CMK (cell line): ENCODE measurements around the gene MAGEF1.

Source experiments
- DNase-seq: peaks from one replicate; pipeline ENCODE4 v3.0.0-alpha.2; 2010; ENCODE audit warnings: low read depth

Gene MAGEF1

GRCh38 chr3:184690192-184690883, 21.5 kb downstream of the MAGEF1 start:
- no peak for DNase-seq

DNA sequence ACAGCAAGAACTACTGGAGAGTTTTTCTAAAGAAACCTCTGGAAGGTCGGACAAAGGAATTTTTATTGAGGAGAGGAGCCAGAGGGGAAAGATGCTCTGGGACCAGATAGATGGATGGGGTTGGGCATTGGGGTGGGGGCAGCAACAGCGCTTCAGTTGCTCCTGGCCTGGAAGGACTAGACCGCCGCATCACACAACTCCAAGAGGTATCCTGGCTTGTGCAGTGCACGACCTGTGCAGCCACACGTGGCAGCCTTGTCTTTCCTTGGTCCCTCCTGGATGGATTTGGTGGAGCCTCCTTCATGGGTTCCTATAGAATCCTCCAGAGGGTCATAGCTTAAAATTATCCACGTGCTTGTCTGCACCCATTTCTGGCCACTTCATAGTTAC, 23.0 kb downstream of the MAGEF1 start:
- no peak for DNase-seq

- DNase-seq, result no peak
Measured at GRCh38 chr3:184688251-184688881, 23.5 kb downstream of the MAGEF1 start.

DNA sequence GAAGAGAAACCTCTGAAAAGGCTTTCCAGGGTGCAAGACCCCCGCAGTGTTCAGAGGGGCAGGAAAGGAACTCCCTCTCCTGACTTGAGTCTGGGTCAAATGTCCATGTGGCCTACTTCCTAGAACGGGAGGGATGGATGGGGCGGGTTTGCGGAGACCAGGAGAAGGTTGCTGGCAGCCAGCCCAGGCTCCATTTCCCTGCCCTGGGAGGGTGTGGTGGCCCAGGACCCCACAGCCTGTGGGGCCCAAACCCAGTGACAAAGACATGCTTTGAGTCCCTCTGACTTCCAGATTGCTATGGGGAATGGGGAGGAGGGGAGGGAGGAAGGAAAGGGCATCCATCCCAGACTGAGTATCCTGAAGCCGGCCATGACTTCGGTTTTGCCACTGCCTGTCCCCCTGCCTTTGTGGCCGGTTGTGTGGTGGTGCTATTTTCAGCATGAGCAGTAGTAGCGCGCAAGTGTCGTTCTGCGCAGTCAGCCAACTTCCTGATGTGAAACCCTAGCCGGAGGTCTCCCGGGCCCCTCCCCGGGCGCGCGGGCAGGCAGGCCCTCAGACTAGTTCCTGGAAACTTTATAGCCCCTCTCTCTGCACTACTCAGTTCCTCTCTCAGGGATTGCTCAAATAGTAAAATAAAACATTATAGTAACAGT, 24.4 kb downstream of the MAGEF1 start:
- DNase-seq, result peak; percentile 34

- DNase-seq, result no peak
Measured at GRCh38 chr3:184685646-184686045, 26.2 kb downstream of the MAGEF1 start.

DNA sequence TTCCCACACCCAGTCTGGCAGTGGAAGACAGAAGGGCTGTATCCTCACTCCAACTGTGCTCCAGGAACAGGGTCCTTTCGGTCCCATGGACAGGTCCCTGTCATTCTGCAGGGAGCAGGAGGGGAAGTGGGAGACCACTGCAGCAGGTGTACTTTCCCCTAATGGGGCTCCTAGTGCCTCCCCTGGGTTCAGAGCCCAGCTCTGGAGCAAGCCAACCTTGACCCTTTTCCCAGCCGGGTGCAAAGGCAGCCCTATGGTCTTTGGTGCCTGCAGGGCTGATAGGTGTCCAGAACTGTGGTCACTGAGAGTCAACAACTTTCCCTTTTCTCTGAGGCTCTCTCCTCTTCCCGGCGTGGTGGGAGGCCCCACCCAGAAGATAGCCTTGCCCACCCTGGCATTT, 26.8 kb downstream of the MAGEF1 start:
- DNase-seq, result no peak

- DNase-seq, result no peak
Measured at GRCh38 chr3:184683900-184684560, 27.8 kb downstream of the MAGEF1 start.

GRCh38 chr3:184683234-184683633, 28.6 kb downstream of the MAGEF1 start:
- DNase-seq, result no peak

GRCh38 chr3:184682671-184683070, 29.2 kb downstream of the MAGEF1 start:
- DNase-seq, result no peak

- DNase-seq, result no peak
Measured at GRCh38 chr3:184680385-184681345, 31.2 kb downstream of the MAGEF1 start.

DNA sequence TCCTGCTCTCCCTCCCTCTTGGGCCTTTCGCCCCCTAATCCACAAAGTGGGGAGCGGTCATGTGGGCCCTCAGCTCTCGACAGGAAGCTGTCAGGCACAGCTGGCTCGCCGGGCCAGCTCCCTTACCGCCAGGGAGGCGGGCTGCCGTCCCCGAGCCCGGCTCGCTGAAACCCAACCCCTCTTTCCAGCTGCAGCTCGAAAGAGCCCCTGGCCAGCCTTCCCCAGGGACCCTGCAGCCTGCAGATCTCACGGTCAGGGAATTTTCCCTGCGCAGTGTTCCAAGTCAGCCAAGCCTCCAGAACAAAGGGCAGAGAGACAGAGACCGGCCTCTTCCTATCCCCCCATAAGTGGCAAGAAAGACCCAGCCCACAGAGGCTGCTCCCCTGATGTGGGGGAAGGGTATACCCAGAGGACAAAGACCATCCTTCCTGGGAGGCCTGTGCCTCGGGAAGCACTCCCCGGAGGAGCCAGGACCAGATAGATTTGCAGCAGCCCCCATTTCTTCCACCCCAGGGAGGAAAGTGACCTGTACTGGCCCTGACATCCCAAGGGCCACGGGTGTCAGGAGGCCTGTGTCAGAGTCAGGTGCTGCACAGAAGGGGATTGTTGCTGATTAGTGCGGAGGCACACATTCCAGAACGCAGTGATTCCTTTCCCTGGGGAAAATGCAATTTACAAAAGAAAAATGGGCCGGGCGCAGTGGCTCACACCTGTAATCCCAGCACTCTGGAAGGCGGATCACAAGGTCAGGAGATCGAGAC, 32.6 kb downstream of the MAGEF1 start:
- DNase-seq, result no peak

DNA sequence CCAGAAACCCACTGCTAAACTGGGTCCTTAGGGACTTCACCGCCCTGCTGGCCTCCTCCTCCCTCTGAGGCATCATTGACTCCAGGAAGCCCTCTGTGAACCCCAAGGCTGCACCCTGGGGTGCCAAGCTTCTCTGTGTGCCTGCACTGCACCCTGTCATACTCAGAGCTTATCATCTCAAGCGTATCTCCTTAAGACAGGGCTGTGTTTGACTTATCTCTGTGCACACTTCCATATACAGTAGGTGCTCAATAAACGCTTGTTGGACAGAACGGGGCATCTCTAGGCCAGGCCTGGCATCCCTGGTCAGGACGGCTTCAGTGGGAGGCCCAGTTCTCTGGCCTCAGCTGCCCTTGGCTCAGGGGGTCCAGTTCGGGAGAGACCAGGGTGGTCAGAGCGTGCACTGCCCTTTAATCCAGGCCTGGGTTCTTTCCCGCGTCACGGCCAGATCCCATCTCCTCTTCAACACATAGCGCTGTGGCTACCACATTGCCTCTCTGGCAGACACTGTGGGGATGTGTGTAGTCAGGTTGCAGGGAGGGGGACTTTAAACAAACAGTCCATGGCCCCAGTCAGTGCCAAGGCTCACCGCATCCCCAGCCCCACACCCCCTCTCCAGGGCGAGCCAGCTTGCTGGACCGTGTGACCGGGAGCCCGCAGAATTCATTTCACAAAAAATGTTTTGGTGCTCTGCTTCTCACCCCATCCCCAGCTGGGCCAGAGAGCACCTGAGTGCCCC, 33.4 kb downstream of the MAGEF1 start:
- no peak for DNase-seq

DNA sequence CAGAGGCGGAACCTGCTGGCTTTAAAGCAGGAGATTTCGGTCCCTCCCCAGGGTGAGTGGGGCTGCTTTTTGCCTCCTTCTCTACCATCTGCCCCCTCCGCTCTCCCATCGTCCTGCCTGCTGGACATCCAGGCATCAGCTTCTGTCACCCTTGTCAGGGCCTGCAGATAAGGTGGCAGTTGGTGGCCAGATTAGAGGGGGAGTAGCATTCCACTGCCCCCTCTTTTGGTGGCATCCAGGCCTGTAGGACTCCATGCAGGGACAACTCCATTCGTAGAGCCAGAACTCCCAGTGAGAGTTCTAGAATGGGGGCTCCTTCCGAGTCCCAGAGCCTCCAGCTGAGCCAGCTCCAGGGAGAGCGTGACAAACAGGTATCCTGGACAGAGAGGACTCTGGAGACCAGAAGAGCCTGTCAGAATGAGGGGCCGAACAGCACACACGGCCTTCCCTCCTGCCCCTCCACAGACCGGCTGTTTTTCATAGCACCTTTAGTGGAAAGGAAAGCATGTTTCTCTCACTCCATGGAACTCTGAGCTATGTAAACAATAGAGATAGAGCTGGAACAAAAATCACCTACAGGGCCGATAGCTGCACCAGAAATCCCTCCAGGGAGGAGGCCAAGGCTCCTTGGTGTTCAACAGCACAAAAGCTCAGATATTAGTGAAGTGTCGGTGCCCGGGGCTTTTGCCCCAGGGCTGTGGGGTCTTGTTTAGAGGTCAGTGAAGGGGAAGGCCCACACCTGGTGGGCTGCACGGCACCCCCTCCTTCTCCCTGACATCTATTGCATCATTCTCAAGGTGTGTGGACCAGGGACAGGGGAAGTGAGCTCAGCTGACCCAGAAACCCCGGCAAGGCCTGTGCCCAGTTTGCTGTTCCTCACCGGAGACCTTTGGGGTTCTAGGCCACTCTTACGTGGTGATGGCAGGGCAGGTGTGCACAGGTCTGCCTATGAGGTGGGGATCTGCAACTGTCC, 34.2 kb downstream of the MAGEF1 start:
- DNase-seq, result no peak

- DNase-seq, result no peak
Measured at GRCh38 chr3:184676927-184677326, 34.9 kb downstream of the MAGEF1 start.

DNA sequence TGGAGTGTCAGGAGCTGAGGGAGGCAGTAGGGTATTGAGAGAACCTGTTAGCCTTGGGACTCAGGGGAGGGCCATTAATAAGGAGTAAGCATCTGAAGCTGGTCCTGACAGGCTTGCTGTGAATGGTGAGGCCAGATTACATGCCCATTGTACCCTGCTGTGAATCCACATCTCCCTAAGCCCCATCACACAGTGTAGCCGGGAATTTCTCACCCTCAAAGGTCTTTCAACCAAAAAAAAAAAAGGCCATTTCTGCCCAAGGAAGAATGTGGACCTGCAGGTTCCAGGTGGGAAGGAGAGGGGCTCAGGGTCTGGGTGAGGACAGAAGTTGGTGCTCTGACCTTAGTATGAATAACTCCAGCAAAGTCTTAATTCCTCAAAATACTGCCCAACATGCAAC, 37.2 kb downstream of the MAGEF1 start:
- DNase-seq, result no peak

DNA sequence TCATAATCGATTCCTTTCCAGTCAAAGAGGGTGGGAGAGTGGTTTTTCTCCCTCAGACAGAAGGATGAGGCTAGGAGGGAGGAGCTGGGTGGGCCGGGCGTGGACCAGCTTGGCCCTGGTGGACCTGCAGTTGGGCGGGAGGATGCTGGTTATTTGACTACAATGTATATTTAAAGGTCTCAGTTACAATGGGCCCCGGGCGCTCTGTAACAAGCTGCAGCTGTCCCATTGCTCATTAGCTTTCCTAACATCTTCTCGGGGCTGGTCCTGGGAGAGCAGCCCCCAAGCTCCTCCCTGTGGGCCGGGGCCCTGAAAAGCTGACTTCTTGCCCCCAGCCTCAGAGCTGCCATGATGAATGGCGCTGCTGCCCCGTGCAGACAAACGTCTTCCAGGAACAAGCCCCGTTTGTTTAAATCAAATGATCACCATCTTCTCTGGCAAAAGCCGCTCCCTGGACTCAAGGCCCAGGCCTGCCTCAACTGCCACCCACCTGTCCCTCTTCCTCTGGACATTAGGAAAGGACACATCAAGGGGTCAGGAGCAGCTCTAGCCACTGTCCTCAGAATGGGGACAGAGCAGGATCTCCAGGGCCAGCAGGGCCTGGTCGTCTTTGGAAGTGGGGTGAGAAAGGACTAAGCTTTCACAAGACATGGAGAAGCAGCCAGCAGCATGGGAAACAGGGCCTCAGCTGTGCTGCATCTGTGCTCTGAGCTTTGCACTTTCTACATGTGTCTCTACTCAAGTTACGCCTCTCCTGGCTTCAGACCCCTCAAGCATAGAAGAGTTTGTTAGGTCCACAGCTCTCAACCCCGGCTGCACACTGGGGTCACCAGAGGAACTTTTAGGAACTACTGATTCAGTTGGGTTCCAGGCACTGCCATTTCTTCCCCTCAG, 38.6 kb downstream of the MAGEF1 start:
- no peak for DNase-seq

- DNase-seq, result no peak
Measured at GRCh38 chr3:184672335-184672734, 39.5 kb downstream of the MAGEF1 start.

GRCh38 chr3:184670091-184670602, 41.7 kb downstream of the MAGEF1 start:
- no peak for DNase-seq
